A673 (cell line): ENCODE data around the gene MATK. TPM values are rescaled to one million over a fixed set of nuclear protein-coding genes. Genes with fewer than 3 reads are reported as not detected.

Experiments used
- BruUV-seq: library from RNA; stranded (reverse); fragments of 400-500 nt; replicated peaks from 2 replicates; lab custom pipeline; 2021; lab: Mats Ljungman, UMichigan
- CTCF ChIA-PET: fragments of 300-600 bp; sonication (Branson Sonifier 250); formaldehyde crosslinking; loops from one replicate; lab custom pipeline; 2022; ENCODE audit warnings: antibody characterized with exemption; lab: Charles Lee
- POLR2A ChIA-PET: fragments of 300-600 bp; sonication (Branson Sonifier 250); formaldehyde crosslinking; loops from one replicate; lab custom pipeline; 2022; ENCODE audit warnings: antibody characterized with exemption; ENCODE audit not compliant: low non-redundant PET; lab: Charles Lee
- DNase-seq: peaks from one replicate; pipeline ENCODE4 v3.0.0-alpha.2; 2015; ENCODE audit warnings: low spot score
- H3K27ac ChIP-seq: fragments of 200-600 bp; sonication (generic); 2 replicates; pipeline ENCODE4 v1.5.1; 2016; ENCODE audit warnings: mixed run types, low read depth, mild to moderate bottlenecking, mixed read lengths, antibody characterized with exemption, low read length; ENCODE audit not compliant: poor library complexity, severe bottlenecking
- H3K27me3 ChIP-seq: fragments of 200-600 bp; sonication (generic); replicated peaks from 2 replicates; pipeline ENCODE4 v1.6.1; 2017; ENCODE audit warnings: mixed run types, low read depth, mild to moderate bottlenecking, mixed read lengths, antibody characterized with exemption, low read length; ENCODE audit not compliant: insufficient read depth, poor library complexity
- H3K36me3 ChIP-seq: fragments of 200-600 bp; sonication (generic); 2 replicates; pipeline ENCODE4 v1.6.1; 2016; ENCODE audit warnings: mixed run types, mild to moderate bottlenecking, mixed read lengths, antibody characterized with exemption, low read length; ENCODE audit not compliant: insufficient read depth, poor library complexity, severe bottlenecking
- H3K4me1 ChIP-seq: fragments of 200-600 bp; sonication (generic); 2 replicates; pipeline ENCODE4 v1.6.1; 2017; ENCODE audit warnings: mixed run types, mild to moderate bottlenecking, mixed read lengths, antibody characterized with exemption, low read length; ENCODE audit not compliant: insufficient read depth, poor library complexity, severe bottlenecking
- H3K4me3 ChIP-seq: fragments of 200-600 bp; sonication (generic); 2 replicates; pipeline ENCODE4 v1.5.1; 2016; ENCODE audit warnings: low read depth, mixed run types, mild to moderate bottlenecking, mixed read lengths, low read length; ENCODE audit not compliant: poor library complexity, severe bottlenecking
- H3K9me3 ChIP-seq: fragments of 200-600 bp; sonication (generic); 2 replicates; pipeline ENCODE4 v1.6.1; 2016; ENCODE audit warnings: mixed run types, low read depth, mild to moderate bottlenecking, mixed read lengths, antibody characterized with exemption, low read length; ENCODE audit not compliant: poor library complexity, severe bottlenecking
- CTCF ChIP-seq: fragments of 300-800, 200-600 bp; sonication (generic); conservative IDR thresholded peaks from 2 replicates; pipeline ENCODE4 v1.5.1; 2017; ENCODE audit warnings: low read depth, mild to moderate bottlenecking, antibody characterized with exemption, low read length, moderate library complexity, mixed read lengths
- EZH2 ChIP-seq: fragments of 200-600 bp; sonication (generic); IDR thresholded peaks from 2 replicates; pipeline ENCODE4 v1.6.1; 2017; ENCODE audit warnings: borderline replicate concordance, low read depth, mild to moderate bottlenecking, mixed read lengths, antibody characterized with exemption, low read length; ENCODE audit not compliant: poor library complexity, severe bottlenecking
- intact Hi-C: fragments of 100-400 bp; cut with micrococcal nuclease; formaldehyde crosslinking; loops from one replicate; pipeline ENCODE4 v1.10.0; 2022; ENCODE audit not compliant: unreplicated experiment
- total RNA-seq: library from RNA; stranded (reverse); gene quantifications from 2 replicates; pipeline ENCODE4 v1.2.3, GENCODE V29; 2021

Gene MATK
- total RNA-seq, 1 experiment from 2014 or later = 2.0 TPM

DNA sequence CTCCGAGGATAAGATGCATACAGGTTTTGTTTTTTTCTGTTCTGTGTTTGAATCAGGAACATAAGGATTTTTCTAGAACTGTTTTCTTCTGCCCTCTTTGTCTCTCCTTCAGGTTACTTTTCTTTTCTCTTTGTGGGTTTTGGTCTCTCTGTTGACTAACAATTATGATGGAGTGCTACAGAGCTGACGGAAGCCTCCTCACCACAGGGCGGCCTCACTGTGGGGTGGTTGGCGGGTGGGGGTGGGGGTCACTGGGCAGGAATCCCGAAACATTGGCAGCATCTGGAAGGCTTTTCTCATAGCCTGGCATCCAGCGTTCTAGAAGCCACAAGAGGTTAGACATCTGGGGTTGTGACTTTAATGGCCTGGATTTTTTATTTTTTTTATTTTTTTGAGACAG lies 12.0 kb upstream of the MATK start:
- H3K9me3 ChIP-seq = no peaks in the 10 kb centered on the region
- peaks cover 6% of the 10 kb centered on the region for H3K4me1 ChIP-seq
- ChIA-PET POLR2A (no interaction called here), CTCF (no interaction called here)
- no peak for DNase-seq
- no peaks in the 10 kb centered on the region for H3K36me3 ChIP-seq
- intact Hi-C loops = no loop called here
- H3K4me3 ChIP-seq = no peak overlapping the region
- H3K27me3 ChIP-seq = peaks cover 18% of the 10 kb centered on the region
- TF ChIP-seq CTCF = no peak
- TF ChIP-seq EZH2 = no peak
- H3K27ac ChIP-seq = no peak overlapping the region
- BruUV-seq = no TSS peak

- no peaks in the 10 kb centered on the region for H3K36me3 ChIP-seq
- no TSS peak for BruUV-seq
- POLR2A ChIA-PET = interaction anchor here (0.6 kb wide), 1 partner anchor 19 kb away, joined by 9 read pairs; no protein-coding TSS in a partner anchor
- TF ChIP-seq EZH2 (no peak), CTCF (no peak)
- CTCF ChIA-PET = interaction anchor here (1.1 kb wide), 1 partner anchor 25 kb away, joined by 3 read pairs; no protein-coding TSS in a partner anchor
- no peaks in the 10 kb centered on the region for H3K9me3 ChIP-seq
- H3K27me3 ChIP-seq = peaks cover 10% of the 10 kb centered on the region
- no peak for DNase-seq
- H3K27ac ChIP-seq = no peak overlapping the region
- no peak overlapping the region for H3K4me3 ChIP-seq
- intact Hi-C loops = no loop called here
- H3K4me1 ChIP-seq = peaks cover 2% of the 10 kb centered on the region
These were observed 10.2 kb upstream of the MATK start for GRCh38 chr19:3796358-3796757.

GRCh38 chr19:3793799-3794198 lies 7.6 kb upstream of the MATK start:
- ChIA-PET CTCF (no interaction called here), POLR2A (no interaction called here)
- Histone ChIP-seq H3K4me1 (no peaks in the 10 kb centered on the region), H3K27me3 (no peaks in the 10 kb centered on the region), H3K4me3 (no peak overlapping the region), H3K27ac (no peak overlapping the region), H3K9me3 (no peaks in the 10 kb centered on the region), H3K36me3 (no peaks in the 10 kb centered on the region)
- BruUV-seq = no TSS peak
- TF ChIP-seq EZH2 (no peak), CTCF (no peak)
- intact Hi-C loops = no loop called here
- DNase-seq = no peak
